ENCODE measurements around the gene MLLT10. TPM values are rescaled to one million over a fixed set of nuclear protein-coding genes. Genes with fewer than 3 reads are reported as not detected.

MLLT10 gene
- total RNA-seq, 1 donor from 2014 or later = 61.3 TPM

DNA sequence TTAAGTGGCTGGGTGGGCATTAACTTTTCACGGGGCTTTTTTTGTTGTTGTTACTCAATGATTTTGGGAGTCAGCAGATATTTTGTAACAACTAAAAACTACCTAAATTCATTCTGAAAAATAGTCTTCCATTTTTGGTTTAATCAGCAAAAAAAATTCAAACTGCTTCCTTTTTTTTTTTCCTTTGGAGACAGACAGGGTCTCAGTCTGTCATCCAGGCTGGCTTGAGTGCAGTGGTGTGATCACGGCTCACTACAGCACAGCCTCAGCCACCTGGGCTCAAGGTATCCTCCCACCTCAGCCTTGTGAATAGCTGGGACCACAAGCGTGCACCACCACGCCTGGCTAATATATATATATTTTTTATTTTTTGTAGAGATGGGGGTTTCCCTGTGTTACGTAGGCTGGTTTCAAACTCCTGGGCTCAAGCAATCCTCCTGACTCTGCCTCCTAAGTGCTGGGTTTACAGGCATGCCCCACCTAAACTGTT is 45.0 kb upstream of the MLLT10 start:
- Histone ChIP-seq H3K4me1 (peaks cover 12% of the 10 kb centered on the region), H3K36me3 (no peaks in the 10 kb centered on the region), H3K9me3 (ENCODE audit: low read depth) (no peaks in the 10 kb centered on the region), H3K9ac (no peak overlapping the region), H3K27me3 (no peaks in the 10 kb centered on the region), H2AFZ (replicated peaks) (no peak overlapping the region), H3K79me2 (ENCODE audit: low read depth) (peaks cover 34% of the 10 kb centered on the region), H3K4me3 (no peak overlapping the region), H4K20me1 (ENCODE audit: low read depth) (no peaks in the 10 kb centered on the region), H3F3A (ENCODE audit: low read depth) (peaks cover 34% of the 10 kb centered on the region), H3K4me2 (peak overlapping the region; percentile 15), H3K27ac (peak overlapping the region; percentile 17)
- peak overlapping the region; percentile 41 for H3K4me3 Mint-ChIP-seq
- H3K4me1 Mint-ChIP-seq = peaks cover 41% of the 10 kb centered on the region
- H3K9me3 Mint-ChIP-seq = peaks cover 1% of the 10 kb centered on the region
- H3K27ac Mint-ChIP-seq = peak overlapping the region; percentile 88
- H3K36me3 Mint-ChIP-seq = peaks cover 6% of the 10 kb centered on the region
- H3K27me3 Mint-ChIP-seq (ENCODE audit: insufficient read depth, low read depth) = no peaks in the 10 kb centered on the region
- TF ChIP-seq EZH2 (IDR thresholded peaks at IDR 0.05) (no peak), EZH2phosphoT487 (IDR thresholded peaks at IDR 0.05) (no peak)
- TF ChIP-seq, protein P1, sequence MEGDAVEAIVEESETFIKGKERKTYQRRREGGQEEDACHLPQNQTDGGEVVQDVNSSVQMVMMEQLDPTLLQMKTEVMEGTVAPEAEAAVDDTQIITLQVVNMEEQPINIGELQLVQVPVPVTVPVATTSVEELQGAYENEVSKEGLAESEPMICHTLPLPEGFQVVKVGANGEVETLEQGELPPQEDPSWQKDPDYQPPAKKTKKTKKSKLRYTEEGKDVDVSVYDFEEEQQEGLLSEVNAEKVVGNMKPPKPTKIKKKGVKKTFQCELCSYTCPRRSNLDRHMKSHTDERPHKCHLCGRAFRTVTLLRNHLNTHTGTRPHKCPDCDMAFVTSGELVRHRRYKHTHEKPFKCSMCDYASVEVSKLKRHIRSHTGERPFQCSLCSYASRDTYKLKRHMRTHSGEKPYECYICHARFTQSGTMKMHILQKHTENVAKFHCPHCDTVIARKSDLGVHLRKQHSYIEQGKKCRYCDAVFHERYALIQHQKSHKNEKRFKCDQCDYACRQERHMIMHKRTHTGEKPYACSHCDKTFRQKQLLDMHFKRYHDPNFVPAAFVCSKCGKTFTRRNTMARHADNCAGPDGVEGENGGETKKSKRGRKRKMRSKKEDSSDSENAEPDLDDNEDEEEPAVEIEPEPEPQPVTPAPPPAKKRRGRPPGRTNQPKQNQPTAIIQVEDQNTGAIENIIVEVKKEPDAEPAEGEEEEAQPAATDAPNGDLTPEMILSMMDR (IDR thresholded peaks at IDR 0.05) = no peak
- no peak for DNase-seq (ENCODE audit: low spot score)

GRCh38 chr10:21490028-21490710 is 43.9 kb upstream of the MLLT10 start:
- Mint-ChIP-seq H3K27me3 (ENCODE audit: insufficient read depth, low read depth) (no peaks in the 10 kb centered on the region), H3K4me3 (no peak overlapping the region), H3K36me3 (peaks cover 6% of the 10 kb centered on the region), H3K9me3 (no peaks in the 10 kb centered on the region), H3K4me1 (peaks cover 44% of the 10 kb centered on the region), H3K27ac (no peak overlapping the region)
- H3K9me3 ChIP-seq (ENCODE audit: low read depth) = no peaks in the 10 kb centered on the region
- H3K27me3 ChIP-seq = no peaks in the 10 kb centered on the region
- H3K9ac ChIP-seq = no peak overlapping the region
- peaks cover 16% of the 10 kb centered on the region for H3K4me1 ChIP-seq
- H3F3A ChIP-seq (ENCODE audit: low read depth) = peaks cover 46% of the 10 kb centered on the region
- DNase-seq (ENCODE audit: low spot score) = no peak
- TF ChIP-seq, protein P1 (IDR thresholded peaks at IDR 0.05) = no peak
- TF ChIP-seq EZH2phosphoT487 (IDR thresholded peaks at IDR 0.05) (no peak), EZH2 (IDR thresholded peaks at IDR 0.05) (no peak)
- H3K79me2 ChIP-seq (ENCODE audit: low read depth) = peaks cover 46% of the 10 kb centered on the region
- no peak overlapping the region for H3K4me2 ChIP-seq
- no peak overlapping the region for H3K27ac ChIP-seq
- H2AFZ ChIP-seq (replicated peaks) = no peak overlapping the region
- H4K20me1 ChIP-seq (ENCODE audit: low read depth) = no peaks in the 10 kb centered on the region
- H3K4me3 ChIP-seq = no peak overlapping the region
- no peaks in the 10 kb centered on the region for H3K36me3 ChIP-seq

- Histone ChIP-seq H3K27ac (no peak overlapping the region), H3K36me3 (no peaks in the 10 kb centered on the region), H3K79me2 (ENCODE audit: low read depth) (peaks cover 52% of the 10 kb centered on the region), H3F3A (ENCODE audit: low read depth) (peaks cover 49% of the 10 kb centered on the region), H3K4me3 (no peak overlapping the region), H3K9me3 (ENCODE audit: low read depth) (no peaks in the 10 kb centered on the region), H3K27me3 (no peaks in the 10 kb centered on the region), H3K4me1 (peaks cover 16% of the 10 kb centered on the region), H3K4me2 (no peak overlapping the region), H2AFZ (replicated peaks) (no peak overlapping the region), H3K9ac (no peak overlapping the region), H4K20me1 (ENCODE audit: low read depth) (no peaks in the 10 kb centered on the region)
- H3K36me3 Mint-ChIP-seq = peaks cover 6% of the 10 kb centered on the region
- peaks cover 44% of the 10 kb centered on the region for H3K4me1 Mint-ChIP-seq
- H3K27me3 Mint-ChIP-seq (ENCODE audit: insufficient read depth, low read depth) = peaks cover 2% of the 10 kb centered on the region
- no peaks in the 10 kb centered on the region for H3K9me3 Mint-ChIP-seq
- no peak for DNase-seq (ENCODE audit: low spot score)
- TF ChIP-seq, protein P1 (IDR thresholded peaks at IDR 0.05) = no peak
- no peak for TF ChIP-seq EZH2phosphoT487 (IDR thresholded peaks at IDR 0.05)
- no peak overlapping the region for H3K27ac Mint-ChIP-seq
- H3K4me3 Mint-ChIP-seq = no peak overlapping the region
Measured at GRCh38 chr10:21490711-21491105, 43.3 kb upstream of the MLLT10 start.

Data from neural progenitor cell (in vitro differentiated cells).